HCT116 (cell line): ENCODE results near the gene PRKAG2. TPM values are rescaled to one million over a fixed set of nuclear protein-coding genes. Genes with fewer than 3 reads are reported as not detected.

Source experiments
- ATAC-seq: fragments of 200-7000 bp; cut with Tn5 transposase; 2 replicates; pipeline ENCODE4 v1.9.1; 2020; ENCODE audit warnings: mild to moderate bottlenecking, moderate library complexity
- BruUV-seq: library from RNA; stranded (reverse); fragments of 400-500 nt; replicated peaks from 2 replicates; lab custom pipeline; 2021; lab: Mats Ljungman, UMichigan
- CTCF ChIA-PET: fragments of 300-600 bp; sonication (Branson Sonifier 250); formaldehyde crosslinking; loops from one replicate; lab custom pipeline; 2021; ENCODE audit warnings: antibody characterized with exemption; lab: Charles Lee
- POLR2A ChIA-PET: fragments of 300-600, 350-600 bp; sonication (Branson Sonifier 250); formaldehyde crosslinking; loops from one replicate; lab custom pipeline; 2021; ENCODE audit warnings: antibody characterized with exemption; lab: Charles Lee
- RAD21 ChIA-PET, 2 experiments: fragments of 300-600 bp; sonication (Branson Sonifier 250); formaldehyde crosslinking; loops; one replicate each; lab custom pipeline; 2023; ENCODE audit warnings: low total read pairs in 2 of 2; ENCODE audit not compliant: uncharacterized antibody in 2 of 2, unreplicated experiment in 2 of 2, low non-redundant PET in 1 of 2; lab: Charles Lee
- DNase-seq: peaks from one replicate; pipeline ENCODE4 v3.0.0-alpha.2; 2010; ENCODE audit warnings: low read depth, low spot score
- H2AFZ ChIP-seq: fragments of 200-600 bp; shearing (Covaris generic), sonication (generic); 2 replicates; pipeline ENCODE4 v1.6.1; 2017; ENCODE audit warnings: low read depth, mixed run types, mixed read lengths, antibody characterized with exemption, low read length; ENCODE audit not compliant: poor library complexity, severe bottlenecking
- H3K27ac ChIP-seq: 2 replicates; pipeline ENCODE4 v1.5.1; 2012; ENCODE audit warnings: low read depth, low read length
- H3K27me3 ChIP-seq: fragments of 200-600 bp; sonication (generic); 2 replicates; pipeline ENCODE4 v1.6.1; 2016; ENCODE audit warnings: mixed run types, low read length, mixed read lengths; ENCODE audit not compliant: insufficient read depth
- H3K36me3 ChIP-seq, 2 experiments: fragments of 200-500 bp in 1 of 2; fragments of 200-600 bp in 1 of 2; sonication (Bioruptor generic) in 1 of 2; sonication (generic) in 1 of 2; 2 replicates each; pipeline versions ENCODE4 v1.5.1 to v1.6.1; 2014 to 2016; ENCODE audit warnings: low read length in 2 of 2, inconsistent platforms in 1 of 2, mixed read lengths in 1 of 2, mixed run types in 1 of 2; ENCODE audit not compliant: insufficient read depth in 2 of 2, control insufficient read depth in 1 of 2
- H3K4me1 ChIP-seq, 2 experiments: fragments of 200-600 bp in 1 of 2; sonication (generic) in 1 of 2; 2 replicates each; pipeline versions ENCODE4 v1.5.1 to v1.6.1; 2012 to 2017; ENCODE audit warnings: low read length in 2 of 2, inconsistent platforms in 1 of 2, mild to moderate bottlenecking in 1 of 2, mixed read lengths in 1 of 2, mixed run types in 1 of 2, moderate library complexity in 1 of 2; ENCODE audit not compliant: insufficient read depth in 2 of 2, control insufficient read depth in 1 of 2
- H3K4me2 ChIP-seq: fragments of 200-600 bp; sonication (generic); 2 replicates; pipeline ENCODE4 v1.6.1; 2017; ENCODE audit warnings: mixed run types, low read length, mixed read lengths
- H3K4me3 ChIP-seq, 2 experiments: fragments of 200-600 bp in 1 of 2; sonication (generic) in 1 of 2; replicated peaks in 1 of 2; 2 replicates each; pipeline ENCODE4 v1.5.1; 2011 to 2016; ENCODE audit warnings: low read length in 2 of 2, control low read depth in 1 of 2, low read depth in 1 of 2, mild to moderate bottlenecking in 1 of 2, mixed read lengths in 1 of 2, mixed run types in 1 of 2
- H3K79me2 ChIP-seq: fragments of 200-600 bp; sonication (generic); 2 replicates; pipeline ENCODE4 v1.6.1; 2017; ENCODE audit warnings: mild to moderate bottlenecking, mixed run types, low read length, moderate library complexity, mixed read lengths; ENCODE audit not compliant: insufficient read depth
- H3K9ac ChIP-seq: fragments of 200-600 bp; sonication (generic); 2 replicates; pipeline ENCODE4 v1.6.1; 2016; ENCODE audit warnings: low read length, mixed read lengths
- H3K9me2 ChIP-seq: fragments of 200-600 bp; sonication (generic), shearing (Covaris generic); 2 replicates; pipeline ENCODE4 v1.6.1; 2017; ENCODE audit warnings: mixed run types, mild to moderate bottlenecking, moderate library complexity; ENCODE audit not compliant: insufficient read depth
- H3K9me3 ChIP-seq, 2 experiments: fragments of 200-500 bp in 1 of 2; fragments of 200-600 bp in 1 of 2; sonication (Bioruptor generic) in 1 of 2; sonication (generic) in 1 of 2; 2 replicates each; pipeline ENCODE4 v1.6.1; 2014 to 2017; ENCODE audit warnings: low read length in 2 of 2, mixed read lengths in 2 of 2, inconsistent platforms in 1 of 2, low read depth in 1 of 2, mild to moderate bottlenecking in 1 of 2, mixed run types in 1 of 2, moderate library complexity in 1 of 2; ENCODE audit not compliant: control insufficient read depth in 1 of 2, insufficient read depth in 1 of 2
- H4K20me1 ChIP-seq: fragments of 200-600 bp; sonication (generic), shearing (Covaris generic); 2 replicates; pipeline ENCODE4 v1.6.1; 2017; ENCODE audit warnings: mixed run types, mild to moderate bottlenecking, moderate library complexity; ENCODE audit not compliant: insufficient read depth
- ATF3 ChIP-seq: IDR thresholded peaks from 2 replicates; pipeline ENCODE4 v1.6.1; 2012
- CBX3 ChIP-seq: IDR thresholded peaks from 2 replicates; pipeline ENCODE4 v1.6.1; 2012; ENCODE audit warnings: low read depth
- EGR1 ChIP-seq: IDR thresholded peaks from 2 replicates; pipeline ENCODE4 v1.6.1; 2012; ENCODE audit warnings: low read depth
- ELF1 ChIP-seq: IDR thresholded peaks from 2 replicates; pipeline ENCODE4 v1.6.1; 2012; ENCODE audit warnings: low read depth, borderline replicate concordance
- EZH2phosphoT487 ChIP-seq: fragments of 200-600 bp; IDR thresholded peaks from 2 replicates; pipeline ENCODE4 v1.6.1; 2018; ENCODE audit warnings: antibody characterized with exemption, borderline replicate concordance
- JUND ChIP-seq: IDR thresholded peaks from 2 replicates; pipeline ENCODE4 v1.6.1; 2012
- POLR2A ChIP-seq: IDR thresholded peaks from 2 replicates; pipeline ENCODE4 v1.7.0; 2011; ENCODE audit warnings: borderline replicate concordance; ENCODE audit not compliant: insufficient read depth, insufficient read length; ENCODE audit errors: extremely low read depth
- POLR2AphosphoS5 ChIP-seq: IDR thresholded peaks from 2 replicates; pipeline ENCODE4 v1.6.1; 2011; ENCODE audit warnings: mild to moderate bottlenecking, low read depth, low read length, moderate library complexity
- SIN3A ChIP-seq: IDR thresholded peaks from 2 replicates; pipeline ENCODE4 v1.6.1; 2012; ENCODE audit warnings: low read depth
- SP1 ChIP-seq: IDR thresholded peaks from 2 replicates; pipeline ENCODE4 v1.6.1; 2012; ENCODE audit warnings: low read depth
- SRF ChIP-seq: IDR thresholded peaks from 2 replicates; pipeline ENCODE4 v1.6.1; 2012; ENCODE audit warnings: low read depth
- TCF7L2 ChIP-seq: IDR thresholded peaks from 2 replicates; pipeline ENCODE4 v1.7.0; 2011; ENCODE audit warnings: borderline replicate concordance, inconsistent platforms; ENCODE audit not compliant: insufficient read depth, insufficient read length; ENCODE audit errors: extremely low read depth
- YY1 ChIP-seq: IDR thresholded peaks from 2 replicates; pipeline ENCODE4 v1.6.1; 2011; ENCODE audit warnings: low read length, low read depth, moderate library complexity, mild to moderate bottlenecking; ENCODE audit not compliant: insufficient replicate concordance; ENCODE audit errors: extremely low read depth
- ZFX ChIP-seq: fragments of 450-650 bp; IDR thresholded peaks from 2 replicates; pipeline ENCODE4 v1.6.1; 2017
- ZNF274 ChIP-seq: fragments of 200-500 bp; sonication (Bioruptor generic); IDR thresholded peaks from 2 replicates; pipeline ENCODE4 v1.6.1; 2014; ENCODE audit warnings: mild to moderate bottlenecking, low read depth, low read length, inconsistent platforms
- intact Hi-C: fragments of 100-400 bp; cut with micrococcal nuclease; formaldehyde crosslinking; loops from 2 replicates; pipeline ENCODE4 v1.10.0; 2022
- total RNA-seq: library from RNA; stranded (reverse); gene quantifications from one replicate; pipeline ENCODE4 v1.2.1, GENCODE V29; 2021; ENCODE audit not compliant: unreplicated experiment
- TF ChIP-seq, protein P1 (sequence below), 3 experiments: fragments of 200-600 bp in 1 of 3; sonication (generic) in 1 of 3; IDR thresholded peaks in 2 of 3; conservative IDR thresholded peaks in 1 of 3; 2 replicates each; pipeline ENCODE4 v1.5.1; 2012 to 2017; ENCODE audit warnings: low read depth in 2 of 3, low read length in 2 of 3, antibody characterized with exemption in 1 of 3, borderline replicate concordance in 1 of 3, control low read depth in 1 of 3, mild to moderate bottlenecking in 1 of 3, mixed read lengths in 1 of 3, mixed run types in 1 of 3, moderate library complexity in 1 of 3; ENCODE audit not compliant: insufficient read depth in 1 of 3
- TF ChIP-seq, protein P2 (sequence below): IDR thresholded peaks from 2 replicates; pipeline ENCODE4 v1.6.1; 2012
- TF ChIP-seq, protein P3 (sequence below): IDR thresholded peaks from 2 replicates; pipeline ENCODE4 v1.6.1; 2012; ENCODE audit warnings: low read depth

Gene PRKAG2
- total RNA-seq, 1 experiment from 2014 or later: 23.6 TPM

DNA sequence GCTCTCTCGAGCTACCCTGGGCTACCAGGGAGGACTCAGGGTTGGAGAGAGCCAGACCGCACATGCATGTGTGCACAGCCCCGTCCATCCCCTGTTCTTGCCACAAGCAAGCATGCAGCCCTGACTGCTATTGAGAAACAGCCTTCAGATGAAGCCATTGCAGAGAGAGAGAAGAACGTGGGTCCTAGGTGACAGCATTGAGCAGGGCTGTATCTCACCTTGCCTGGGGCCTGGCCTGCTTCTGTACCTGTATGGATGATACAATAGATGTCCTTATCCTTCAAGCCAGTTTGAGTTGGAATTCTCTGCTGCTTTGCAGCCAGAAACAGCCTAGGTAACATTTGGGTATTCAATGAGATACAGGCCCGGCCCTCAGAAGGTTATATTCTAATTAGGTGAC lies 229.9 kb downstream of the PRKAG2 start (continued):
- TF ChIP-seq, protein P1, sequence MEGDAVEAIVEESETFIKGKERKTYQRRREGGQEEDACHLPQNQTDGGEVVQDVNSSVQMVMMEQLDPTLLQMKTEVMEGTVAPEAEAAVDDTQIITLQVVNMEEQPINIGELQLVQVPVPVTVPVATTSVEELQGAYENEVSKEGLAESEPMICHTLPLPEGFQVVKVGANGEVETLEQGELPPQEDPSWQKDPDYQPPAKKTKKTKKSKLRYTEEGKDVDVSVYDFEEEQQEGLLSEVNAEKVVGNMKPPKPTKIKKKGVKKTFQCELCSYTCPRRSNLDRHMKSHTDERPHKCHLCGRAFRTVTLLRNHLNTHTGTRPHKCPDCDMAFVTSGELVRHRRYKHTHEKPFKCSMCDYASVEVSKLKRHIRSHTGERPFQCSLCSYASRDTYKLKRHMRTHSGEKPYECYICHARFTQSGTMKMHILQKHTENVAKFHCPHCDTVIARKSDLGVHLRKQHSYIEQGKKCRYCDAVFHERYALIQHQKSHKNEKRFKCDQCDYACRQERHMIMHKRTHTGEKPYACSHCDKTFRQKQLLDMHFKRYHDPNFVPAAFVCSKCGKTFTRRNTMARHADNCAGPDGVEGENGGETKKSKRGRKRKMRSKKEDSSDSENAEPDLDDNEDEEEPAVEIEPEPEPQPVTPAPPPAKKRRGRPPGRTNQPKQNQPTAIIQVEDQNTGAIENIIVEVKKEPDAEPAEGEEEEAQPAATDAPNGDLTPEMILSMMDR (IDR thresholded peaks at IDR 0.05 in 2 of 3, conservative IDR thresholded peaks at IDR 0.05 in 1 of 3; ENCODE audit: borderline replicate concordance in 1 of 3, insufficient read depth in 1 of 3, low read depth in 2 of 3, low read length in 2 of 3): no peak
- TF ChIP-seq ZNF274 (no peak), POLR2A (no peak), ZFX (no peak), TCF7L2 (no peak), EZH2phosphoT487 (no peak), YY1 (no peak)

DNA sequence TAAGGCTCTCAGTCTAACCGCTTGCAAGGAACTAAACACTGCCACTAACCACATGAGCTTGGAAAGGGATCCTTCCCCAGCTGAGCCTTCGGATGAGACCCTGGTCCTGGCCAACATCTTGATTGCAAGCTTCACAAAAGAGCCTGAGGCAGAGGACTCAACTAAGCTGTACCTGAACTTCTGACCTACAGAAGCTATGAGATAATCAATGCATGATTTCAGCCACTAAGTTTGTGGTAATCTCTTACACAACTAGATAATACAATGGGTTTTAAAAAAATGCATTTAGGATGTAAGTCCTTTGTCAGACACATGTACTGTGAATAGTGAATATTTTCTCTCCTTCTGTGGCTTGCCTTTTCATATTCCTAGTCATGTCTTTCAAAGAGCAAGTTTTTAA lies 231.6 kb downstream of the PRKAG2 start:
- no peaks in the 10 kb centered on the region for H3K79me2 ChIP-seq
- BruUV-seq: no TSS peak
- ChIA-PET RAD21 (no interaction called here), POLR2A (no interaction called here), CTCF (no interaction called here)
- no peaks in the 10 kb centered on the region for H3K36me3 ChIP-seq
- no peak overlapping the region for H3K4me3 ChIP-seq
- no peaks in the 10 kb centered on the region for H3K9me2 ChIP-seq
- H4K20me1 ChIP-seq: no peaks in the 10 kb centered on the region
- no peak overlapping the region for H3K4me2 ChIP-seq
- no peaks in the 10 kb centered on the region for H3K9me3 ChIP-seq
- no peaks in the 10 kb centered on the region for H3K27me3 ChIP-seq
- H3K9ac ChIP-seq: no peak overlapping the region
- DNase-seq (no peak), ATAC-seq (no peak)
- H3K27ac ChIP-seq: no peak overlapping the region
- no peak overlapping the region for H2AFZ ChIP-seq
- intact Hi-C loops: no loop called here
- peaks cover 0 to 8% of the 10 kb centered on the region in 2 experiments; a peak in 2 of 4 replicates for H3K4me1 ChIP-seq
- TF ChIP-seq POLR2AphosphoS5 (no peak), SP1 (no peak), POLR2A (no peak), SIN3A (no peak), EZH2phosphoT487 (no peak), ZFX (no peak), ELF1 (no peak), ATF3 (no peak), CBX3 (no peak), SRF (no peak), JUND (no peak), ZNF274 (no peak), EGR1 (no peak)
- TF ChIP-seq, protein P2, sequence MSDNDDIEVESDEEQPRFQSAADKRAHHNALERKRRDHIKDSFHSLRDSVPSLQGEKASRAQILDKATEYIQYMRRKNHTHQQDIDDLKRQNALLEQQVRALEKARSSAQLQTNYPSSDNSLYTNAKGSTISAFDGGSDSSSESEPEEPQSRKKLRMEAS: no peak
- TF ChIP-seq, protein P3, sequence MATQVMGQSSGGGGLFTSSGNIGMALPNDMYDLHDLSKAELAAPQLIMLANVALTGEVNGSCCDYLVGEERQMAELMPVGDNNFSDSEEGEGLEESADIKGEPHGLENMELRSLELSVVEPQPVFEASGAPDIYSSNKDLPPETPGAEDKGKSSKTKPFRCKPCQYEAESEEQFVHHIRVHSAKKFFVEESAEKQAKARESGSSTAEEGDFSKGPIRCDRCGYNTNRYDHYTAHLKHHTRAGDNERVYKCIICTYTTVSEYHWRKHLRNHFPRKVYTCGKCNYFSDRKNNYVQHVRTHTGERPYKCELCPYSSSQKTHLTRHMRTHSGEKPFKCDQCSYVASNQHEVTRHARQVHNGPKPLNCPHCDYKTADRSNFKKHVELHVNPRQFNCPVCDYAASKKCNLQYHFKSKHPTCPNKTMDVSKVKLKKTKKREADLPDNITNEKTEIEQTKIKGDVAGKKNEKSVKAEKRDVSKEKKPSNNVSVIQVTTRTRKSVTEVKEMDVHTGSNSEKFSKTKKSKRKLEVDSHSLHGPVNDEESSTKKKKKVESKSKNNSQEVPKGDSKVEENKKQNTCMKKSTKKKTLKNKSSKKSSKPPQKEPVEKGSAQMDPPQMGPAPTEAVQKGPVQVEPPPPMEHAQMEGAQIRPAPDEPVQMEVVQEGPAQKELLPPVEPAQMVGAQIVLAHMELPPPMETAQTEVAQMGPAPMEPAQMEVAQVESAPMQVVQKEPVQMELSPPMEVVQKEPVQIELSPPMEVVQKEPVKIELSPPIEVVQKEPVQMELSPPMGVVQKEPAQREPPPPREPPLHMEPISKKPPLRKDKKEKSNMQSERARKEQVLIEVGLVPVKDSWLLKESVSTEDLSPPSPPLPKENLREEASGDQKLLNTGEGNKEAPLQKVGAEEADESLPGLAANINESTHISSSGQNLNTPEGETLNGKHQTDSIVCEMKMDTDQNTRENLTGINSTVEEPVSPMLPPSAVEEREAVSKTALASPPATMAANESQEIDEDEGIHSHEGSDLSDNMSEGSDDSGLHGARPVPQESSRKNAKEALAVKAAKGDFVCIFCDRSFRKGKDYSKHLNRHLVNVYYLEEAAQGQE: no peak
- TF ChIP-seq, protein P1 (IDR thresholded peaks at IDR 0.05 in 2 of 3, conservative IDR thresholded peaks at IDR 0.05 in 1 of 3; ENCODE audit: borderline replicate concordance in 1 of 3, insufficient read depth in 1 of 3, low read depth in 2 of 3, low read length in 2 of 3): no peak
